Parathyroid adenoma (tissue), 2 donors: Measurements from ENCODE around the gene TOM1.

ENCODE experiments used
- H2AFZ ChIP-seq: fragments of 300-600 bp; sonication (generic); one replicate; pipeline ENCODE4 v1.7.0; 2017; ENCODE audit warnings: antibody characterized with exemption, mild to moderate bottlenecking
- H3K27ac ChIP-seq: fragments of 300-600 bp; sonication (generic); one replicate; pipeline ENCODE4 v1.7.0; 2017
- H3K27me3 ChIP-seq: fragments of 300-600 bp; sonication (generic); one replicate; pipeline ENCODE4 v1.7.0; 2017; ENCODE audit warnings: low read length; ENCODE audit not compliant: control insufficient read depth, insufficient read depth
- H3K36me3 ChIP-seq: fragments of 300-600 bp; sonication (generic); one replicate; pipeline ENCODE4 v1.7.0; 2017; ENCODE audit warnings: low read length; ENCODE audit not compliant: control insufficient read depth, insufficient read depth
- H3K4me1 ChIP-seq: fragments of 300-600 bp; sonication (generic); one replicate; pipeline ENCODE4 v1.7.0; 2017; ENCODE audit warnings: control low read depth
- H3K4me2 ChIP-seq: fragments of 300-600 bp; sonication (generic); one replicate; pipeline ENCODE4 v1.7.0; 2017; ENCODE audit warnings: low read length
- H3K4me3 ChIP-seq: fragments of 300-600 bp; sonication (generic); one replicate; pipeline ENCODE4 v1.7.0; 2017; ENCODE audit warnings: low read depth, low read length
- H3K79me2 ChIP-seq: fragments of 300-600 bp; sonication (generic); one replicate; pipeline ENCODE4 v1.7.0; 2017; ENCODE audit warnings: control low read depth
- H3K9ac ChIP-seq: fragments of 300-600 bp; sonication (generic); one replicate; pipeline ENCODE4 v1.7.0; 2017; ENCODE audit warnings: mild to moderate bottlenecking
- H3K9me3 ChIP-seq: fragments of 300-600 bp; sonication (generic); one replicate; pipeline ENCODE4 v1.7.0; 2017; ENCODE audit warnings: low read length; ENCODE audit not compliant: control insufficient read depth
- CTCF ChIP-seq: fragments of 300-600 bp; sonication (generic); IDR thresholded peaks from one replicate; pipeline ENCODE4 v1.7.0; 2017; ENCODE audit warnings: antibody characterized with exemption, mild to moderate bottlenecking
- donor health status: primary hyperparathyroidism.

Gene TOM1

GRCh38 chr22:35335468-35335867 lies 35.8 kb downstream of the TOM1 start:
- Histone ChIP-seq H3K27me3 (no peaks in the 10 kb centered on the region), H3K9ac (no peak overlapping the region), H3K4me1 (peaks cover 15% of the 10 kb centered on the region), H3K79me2 (no peaks in the 10 kb centered on the region), H3K4me3 (no peak overlapping the region), H3K4me2 (no peak overlapping the region), H3K27ac (peak overlapping the region; percentile 83), H3K36me3 (no peaks in the 10 kb centered on the region), H3K9me3 (no peaks in the 10 kb centered on the region), H2AFZ (no peak overlapping the region)
- no peak for TF ChIP-seq CTCF

- no peak for TF ChIP-seq CTCF
- H3K4me2 ChIP-seq: no peak overlapping the region
- H3K79me2 ChIP-seq: no peaks in the 10 kb centered on the region
- H3K4me1 ChIP-seq: peaks cover 12% of the 10 kb centered on the region
- no peak overlapping the region for H2AFZ ChIP-seq
- no peaks in the 10 kb centered on the region for H3K36me3 ChIP-seq
- H3K27ac ChIP-seq: peak overlapping the region; percentile 83
- no peaks in the 10 kb centered on the region for H3K27me3 ChIP-seq
- H3K9me3 ChIP-seq: no peaks in the 10 kb centered on the region
- no peak overlapping the region for H3K9ac ChIP-seq
- no peak overlapping the region for H3K4me3 ChIP-seq
Measured at GRCh38 chr22:35335936-35336781, 36.5 kb downstream of the TOM1 start.

- no peaks in the 10 kb centered on the region for H3K79me2 ChIP-seq
- no peak overlapping the region for H2AFZ ChIP-seq
- no peak overlapping the region for H3K4me3 ChIP-seq
- H3K4me1 ChIP-seq: peaks cover 18% of the 10 kb centered on the region
- H3K4me2 ChIP-seq: no peak overlapping the region
- no peak for TF ChIP-seq CTCF
- H3K9ac ChIP-seq: no peak overlapping the region
- no peaks in the 10 kb centered on the region for H3K27me3 ChIP-seq
- H3K27ac ChIP-seq: no peak overlapping the region
- H3K36me3 ChIP-seq: no peaks in the 10 kb centered on the region
- no peaks in the 10 kb centered on the region for H3K9me3 ChIP-seq
Measured at GRCh38 chr22:35337932-35338331, 38.2 kb downstream of the TOM1 start.

- H3K36me3 ChIP-seq: no peaks in the 10 kb centered on the region
Measured at GRCh38 chr22:35341090-35341874, 41.6 kb downstream of the TOM1 start.

More at GRCh38 chr22:35341090-35341874, 41.6 kb downstream of the TOM1 start:
- Histone ChIP-seq H3K4me3 (no peak overlapping the region), H3K27me3 (no peaks in the 10 kb centered on the region), H3K79me2 (no peaks in the 10 kb centered on the region), H3K27ac (peak overlapping the region; percentile 24), H2AFZ (no peak overlapping the region), H3K9me3 (no peaks in the 10 kb centered on the region), H3K4me2 (no peak overlapping the region), H3K9ac (no peak overlapping the region), H3K4me1 (peaks cover 10% of the 10 kb centered on the region)
- no peak for TF ChIP-seq CTCF
